IPS-15b (cell line): Measurements from ENCODE around the gene MARCHF9.

Experiments used
- H3K27me3 ChIP-seq: one replicate; pipeline ENCODE4 v1.6.1; 2013; ENCODE audit warnings: low read length; ENCODE audit not compliant: control insufficient read depth, insufficient read depth
- H3K36me3 ChIP-seq: one replicate; pipeline ENCODE4 v1.6.1; 2013; ENCODE audit warnings: low read length; ENCODE audit not compliant: control insufficient read depth, insufficient read depth
- H3K4me1 ChIP-seq: one replicate; pipeline ENCODE4 v1.6.1; 2013; ENCODE audit warnings: mild to moderate bottlenecking, low read length; ENCODE audit not compliant: control insufficient read depth, insufficient read depth
- H3K4me3 ChIP-seq: one replicate; pipeline ENCODE4 v1.5.1; 2013; ENCODE audit warnings: low read depth, low read length
- H3K9ac ChIP-seq: one replicate; pipeline ENCODE4 v1.6.1; 2013; ENCODE audit warnings: low read depth, mild to moderate bottlenecking, low read length
- H3K9me3 ChIP-seq: one replicate; pipeline ENCODE4 v1.6.1; 2013; ENCODE audit warnings: mild to moderate bottlenecking, low read length; ENCODE audit not compliant: control insufficient read depth, insufficient read depth

The MARCHF9 gene

GRCh38 chr12:57753756-57754337 lies 1.1 kb upstream of the MARCHF9 start:
- no peak overlapping the region for H3K9ac ChIP-seq
- peaks cover 14% of the 10 kb centered on the region for H3K4me1 ChIP-seq

GRCh38 chr12:57755194-57755453 lies 221 bp downstream of the MARCHF9 start:
- Histone ChIP-seq H3K4me3 (no peak overlapping the region), H3K27me3 (peaks cover 46% of the 10 kb centered on the region), H3K9ac (no peak overlapping the region), H3K4me1 (peaks cover 14% of the 10 kb centered on the region), H3K9me3 (no peaks in the 10 kb centered on the region), H3K36me3 (peaks cover 10% of the 10 kb centered on the region)

More at GRCh38 chr12:57753756-57754337, 1.1 kb upstream of the MARCHF9 start:
- Histone ChIP-seq H3K9me3 (no peaks in the 10 kb centered on the region), H3K4me3 (peak overlapping the region; percentile 93), H3K36me3 (peaks cover 6% of the 10 kb centered on the region), H3K27me3 (peaks cover 42% of the 10 kb centered on the region)

DNA sequence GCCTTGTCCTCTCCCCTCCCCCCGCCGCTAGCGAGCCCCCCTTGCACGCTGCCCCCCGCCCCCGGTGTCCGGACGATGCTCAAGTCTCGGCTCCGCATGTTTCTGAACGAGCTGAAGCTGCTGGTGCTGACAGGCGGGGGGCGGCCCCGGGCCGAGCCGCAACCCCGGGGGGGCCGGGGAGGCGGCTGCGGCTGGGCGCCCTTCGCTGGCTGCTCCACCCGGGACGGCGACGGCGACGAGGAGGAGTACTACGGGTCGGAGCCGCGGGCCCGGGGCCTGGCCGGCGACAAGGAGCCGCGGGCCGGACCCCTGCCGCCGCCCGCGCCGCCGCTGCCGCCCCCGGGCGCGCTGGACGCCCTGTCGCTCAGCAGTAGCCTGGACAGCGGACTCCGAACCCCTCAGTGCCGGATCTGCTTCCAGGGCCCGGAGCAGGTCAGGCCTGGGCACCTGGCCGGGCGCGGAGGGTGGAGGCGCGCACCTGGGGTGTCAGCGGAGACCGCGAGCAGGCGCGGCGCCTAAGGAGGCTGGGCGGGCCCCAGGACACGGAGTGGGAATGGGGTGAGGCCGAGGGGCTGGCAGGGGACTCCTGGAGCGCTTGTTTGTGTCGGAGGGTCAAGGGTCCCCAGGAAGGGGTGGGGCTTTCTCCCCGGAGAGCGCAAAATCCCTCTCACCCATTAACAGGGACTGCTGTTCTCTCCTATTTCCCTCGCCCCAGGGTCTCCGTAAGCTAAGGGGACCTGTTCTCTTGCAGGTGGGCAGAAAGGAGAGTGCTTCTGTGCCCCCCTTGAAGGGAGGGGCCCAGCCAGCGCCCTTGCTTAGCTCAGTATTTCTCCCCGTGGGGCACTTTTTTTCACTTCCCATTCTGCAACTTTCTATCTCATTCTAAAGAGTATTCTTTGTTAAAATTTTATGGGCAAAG lies 810 bp downstream of the MARCHF9 start:
- Histone ChIP-seq H3K4me1 (peaks cover 14% of the 10 kb centered on the region), H3K27me3 (peaks cover 46% of the 10 kb centered on the region), H3K9ac (no peak overlapping the region), H3K9me3 (no peaks in the 10 kb centered on the region), H3K4me3 (peak overlapping the region; percentile 61), H3K36me3 (peaks cover 5% of the 10 kb centered on the region)

DNA sequence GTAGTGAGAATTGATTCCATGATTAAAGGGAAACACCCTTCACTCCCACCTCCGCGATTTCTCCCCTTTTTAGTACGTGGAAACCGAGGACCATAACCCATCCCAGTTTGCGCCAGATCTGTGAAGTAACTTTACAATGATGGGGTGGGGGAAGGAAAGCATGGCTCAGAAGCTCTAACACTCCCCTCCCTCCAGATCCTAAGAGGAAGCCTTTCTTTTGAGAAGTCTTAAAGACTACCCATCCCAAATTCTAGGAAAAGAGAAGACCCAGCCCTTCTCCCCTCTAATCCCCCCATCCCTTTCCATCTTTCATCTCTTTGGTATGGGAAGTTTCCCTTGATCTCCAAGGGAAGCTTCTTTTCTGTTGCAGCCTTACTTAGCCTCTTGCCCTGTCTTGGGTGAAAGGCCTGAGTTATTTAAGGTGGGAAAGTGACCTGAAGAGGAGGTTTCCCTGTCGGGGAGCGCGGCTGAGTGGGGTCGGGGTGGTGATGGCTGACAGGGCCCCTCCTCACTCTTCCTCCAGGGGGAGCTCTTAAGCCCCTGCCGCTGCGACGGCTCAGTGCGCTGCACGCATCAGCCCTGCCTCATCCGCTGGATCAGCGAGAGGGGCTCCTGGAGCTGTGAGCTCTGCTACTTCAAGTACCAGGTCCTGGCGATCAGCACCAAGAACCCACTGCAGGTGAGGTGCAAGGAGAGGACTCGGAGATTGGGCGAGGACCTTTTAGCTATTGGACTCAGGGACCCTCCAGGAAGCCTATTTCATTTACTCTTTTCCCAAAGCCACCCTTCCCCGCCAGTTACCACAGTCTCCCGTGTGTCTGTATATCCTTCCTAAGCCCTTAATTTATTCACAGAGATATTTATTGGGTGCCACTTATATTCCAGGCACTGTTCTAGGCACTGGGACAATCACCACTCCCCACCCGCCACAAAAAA lies 1.8 kb downstream of the MARCHF9 start:
- Histone ChIP-seq H3K4me1 (peaks cover 14% of the 10 kb centered on the region), H3K9ac (no peak overlapping the region), H3K9me3 (no peaks in the 10 kb centered on the region), H3K4me3 (peak overlapping the region; percentile 61), H3K27me3 (peaks cover 51% of the 10 kb centered on the region), H3K36me3 (peaks cover 5% of the 10 kb centered on the region)

DNA sequence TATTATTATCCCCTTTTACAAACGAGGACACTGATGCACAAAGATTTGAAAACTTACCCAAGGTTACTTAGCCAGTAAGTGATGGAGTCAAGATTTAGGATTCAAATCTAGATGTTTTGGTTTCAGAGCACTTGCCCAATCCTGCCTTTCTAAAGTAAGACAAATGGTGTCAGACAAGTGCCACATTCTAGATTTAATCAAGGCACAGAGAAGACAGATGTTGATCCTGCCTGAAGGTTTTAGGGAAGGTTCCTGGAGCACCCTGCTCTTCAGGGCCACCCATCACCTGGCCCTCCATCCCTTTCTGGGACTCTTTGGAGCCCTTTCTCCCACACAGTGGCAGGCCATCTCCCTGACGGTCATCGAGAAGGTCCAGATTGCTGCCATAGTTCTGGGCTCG lies 2.9 kb downstream of the MARCHF9 start:
- Histone ChIP-seq H3K27me3 (peaks cover 58% of the 10 kb centered on the region), H3K9ac (no peak overlapping the region), H3K4me1 (peaks cover 12% of the 10 kb centered on the region), H3K9me3 (no peaks in the 10 kb centered on the region), H3K36me3 (peaks cover 5% of the 10 kb centered on the region), H3K4me3 (no peak overlapping the region)

DNA sequence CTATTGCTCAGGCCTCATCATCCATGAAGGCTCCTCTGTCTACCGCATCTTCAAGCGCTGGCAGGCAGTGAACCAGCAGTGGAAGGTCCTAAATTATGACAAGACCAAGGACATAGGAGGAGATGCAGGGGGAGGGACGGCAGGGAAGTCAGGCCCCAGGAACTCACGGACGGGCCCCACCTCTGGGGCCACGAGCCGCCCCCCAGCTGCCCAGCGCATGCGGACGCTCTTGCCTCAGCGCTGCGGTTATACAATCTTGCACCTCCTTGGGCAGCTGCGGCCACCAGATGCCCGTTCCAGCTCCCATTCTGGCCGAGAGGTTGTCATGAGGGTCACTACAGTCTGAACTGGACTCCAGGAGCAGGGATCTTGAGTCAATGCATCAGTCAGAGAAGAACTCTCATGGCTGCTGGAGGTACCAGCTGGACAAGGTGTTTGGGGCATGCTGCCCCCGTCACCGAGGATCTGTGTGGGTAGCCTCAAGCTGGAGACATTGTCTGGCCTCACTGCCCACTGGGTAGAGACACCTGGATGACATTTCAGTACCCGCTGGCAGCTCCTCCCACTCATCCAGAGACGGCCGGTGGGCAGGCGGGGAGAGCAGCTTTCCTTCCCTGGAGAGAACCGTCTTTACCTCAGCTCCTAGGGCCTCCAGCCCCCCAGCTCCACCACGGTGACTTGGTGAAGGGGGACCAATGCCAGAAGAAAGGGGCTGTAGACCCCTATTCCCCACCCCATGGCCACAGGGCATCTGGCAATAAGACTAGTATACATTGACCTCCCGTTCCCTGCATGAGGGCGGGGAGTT lies 3.9 kb downstream of the MARCHF9 start:
- Histone ChIP-seq H3K4me3 (no peak overlapping the region), H3K4me1 (peaks cover 7% of the 10 kb centered on the region), H3K27me3 (peaks cover 58% of the 10 kb centered on the region), H3K36me3 (peaks cover 5% of the 10 kb centered on the region), H3K9ac (no peak overlapping the region), H3K9me3 (no peaks in the 10 kb centered on the region)

DNA sequence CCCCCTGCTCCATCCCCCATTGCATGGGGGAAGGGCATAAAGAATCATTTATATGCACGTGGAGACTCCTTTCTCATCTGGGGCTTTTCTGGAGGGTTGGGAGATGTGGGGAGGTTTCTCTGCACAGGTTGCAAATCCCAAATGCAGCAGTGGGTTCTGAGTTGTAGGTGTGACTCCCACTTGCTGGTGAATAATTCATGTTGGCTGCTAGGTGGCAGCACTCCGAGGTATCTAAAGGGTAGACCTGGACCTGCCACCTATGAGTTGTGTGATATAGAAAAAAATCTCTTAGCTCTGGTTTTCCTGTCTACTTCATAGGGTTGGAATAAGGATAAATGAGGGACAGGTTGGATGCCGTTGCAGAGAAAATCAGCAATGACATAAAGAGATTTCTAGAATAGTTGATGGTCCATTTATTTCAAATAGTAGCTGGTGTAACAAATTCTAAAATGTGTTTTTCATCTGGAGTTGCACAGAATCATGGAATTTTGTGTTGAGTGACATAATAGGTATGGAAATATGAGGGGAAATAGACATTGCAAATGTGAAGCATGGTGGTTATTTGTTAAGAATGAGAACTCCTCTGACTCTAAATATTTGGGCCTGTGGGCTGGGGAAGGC lies 4.6 kb downstream of the MARCHF9 start:
- Histone ChIP-seq H3K4me3 (no peak overlapping the region), H3K9ac (no peak overlapping the region), H3K4me1 (peaks cover 9% of the 10 kb centered on the region), H3K9me3 (no peaks in the 10 kb centered on the region), H3K36me3 (peaks cover 5% of the 10 kb centered on the region), H3K27me3 (peaks cover 62% of the 10 kb centered on the region)

DNA sequence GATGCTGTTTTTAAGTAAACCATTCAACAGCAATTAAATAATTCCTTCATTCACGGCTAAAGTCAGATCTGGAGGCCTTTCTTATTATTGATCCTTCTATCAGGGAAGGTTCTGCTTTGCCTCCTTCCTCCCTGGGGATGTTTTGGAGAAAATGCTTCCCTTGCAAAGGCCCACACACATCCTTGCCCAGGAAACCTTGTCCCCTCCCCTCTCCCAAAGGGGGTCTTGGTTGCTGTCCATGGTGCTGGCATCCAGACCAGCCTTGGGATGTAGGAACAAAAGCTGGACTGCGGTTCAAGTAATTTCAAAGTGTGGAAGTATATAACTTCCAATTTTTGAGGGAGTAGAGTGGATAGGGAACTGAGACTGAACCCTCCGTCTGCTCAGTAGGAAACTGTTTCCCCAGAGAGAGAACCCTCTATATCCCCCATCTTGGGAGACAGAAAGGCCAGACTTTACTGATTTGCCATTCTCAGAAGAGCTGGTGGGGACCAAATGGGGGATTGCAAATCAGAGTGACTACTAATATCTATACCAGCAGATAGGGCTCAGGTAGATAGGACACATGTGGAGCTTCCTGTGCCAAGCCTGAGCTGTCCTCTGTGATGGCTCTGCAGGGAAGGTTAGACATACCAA lies 5.6 kb downstream of the MARCHF9 start:
- no peak overlapping the region for H3K4me3 ChIP-seq
- H3K36me3 ChIP-seq = peaks cover 5% of the 10 kb centered on the region
- peaks cover 72% of the 10 kb centered on the region for H3K27me3 ChIP-seq

GRCh38 chr12:57761391-57761998 lies 6.6 kb downstream of the MARCHF9 start:
- Histone ChIP-seq H3K36me3 (peaks cover 5% of the 10 kb centered on the region), H3K4me1 (peaks cover 9% of the 10 kb centered on the region), H3K9ac (no peak overlapping the region), H3K4me3 (no peak overlapping the region), H3K9me3 (no peaks in the 10 kb centered on the region), H3K27me3 (peaks cover 74% of the 10 kb centered on the region)

More for the DNA sequence above, 5.6 kb downstream of the MARCHF9 start:
- no peaks in the 10 kb centered on the region for H3K9me3 ChIP-seq
- H3K9ac ChIP-seq = no peak overlapping the region
- peaks cover 9% of the 10 kb centered on the region for H3K4me1 ChIP-seq

- H3K9me3 ChIP-seq = no peaks in the 10 kb centered on the region
- H3K27me3 ChIP-seq = peaks cover 74% of the 10 kb centered on the region
- no peak overlapping the region for H3K9ac ChIP-seq
These were observed 7.6 kb downstream of the MARCHF9 start for GRCh38 chr12:57762463-57762862.

More at GRCh38 chr12:57762463-57762862, 7.6 kb downstream of the MARCHF9 start:
- no peak overlapping the region for H3K4me3 ChIP-seq
- peaks cover 5% of the 10 kb centered on the region for H3K36me3 ChIP-seq
- H3K4me1 ChIP-seq = peaks cover 12% of the 10 kb centered on the region
